ENCODE measurements around the gene BTD.

GRCh38 chr3:15638193-15638890 lies 36.8 kb downstream of the BTD start:
- no peak for TF ChIP-seq POLR2AphosphoS5 (IDR thresholded peaks at IDR 0.05; ENCODE audit: low read depth, low read length)
- no peak for TF ChIP-seq POLR2A (IDR thresholded peaks at IDR 0.05; ENCODE audit: low read depth, low read length)
- TF ChIP-seq TAF1 (IDR thresholded peaks at IDR 0.05; ENCODE audit: borderline replicate concordance, low read depth, low read length): no peak

Data from GM12892 (cell line).